ENCODE results near the gene FTO. TPM values are rescaled to one million over a fixed set of nuclear protein-coding genes. Genes with fewer than 3 reads are reported as not detected.

The FTO gene
- total and polyA plus RNA-seq, 3 donors from 2014 or later = 32.4 to 64.7 (median 50.3) TPM

DNA sequence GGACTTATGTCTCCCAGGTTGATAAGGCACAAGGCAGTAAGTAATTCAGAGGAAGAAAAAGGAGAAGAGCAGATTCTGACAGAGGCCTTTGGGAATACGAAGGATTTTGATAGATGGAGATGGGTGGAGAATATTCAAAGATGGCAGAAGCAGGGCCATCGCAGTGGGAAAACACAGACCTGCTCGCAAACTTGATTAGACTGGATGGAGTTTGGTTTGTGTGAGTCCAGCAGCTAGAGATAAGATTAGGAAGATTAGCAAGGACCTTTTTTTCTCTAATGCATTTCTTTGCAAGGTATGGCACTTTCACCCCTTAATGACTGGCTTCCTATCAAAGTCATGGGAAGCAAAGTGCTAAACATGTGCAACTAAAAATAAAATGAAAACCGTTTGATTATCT, 196.7 kb downstream of the FTO start:
- Histone ChIP-seq H3K4me3 (no peak overlapping the region), H3K36me3 (ENCODE audit: low read depth, missing control alignments) (no peaks in the 10 kb centered on the region), H3K27ac (no peak overlapping the region), H3K4me1 (no peaks in the 10 kb centered on the region), H3K27me3 (no peaks in the 10 kb centered on the region), H3K9me3 (no peaks in the 10 kb centered on the region)
- DNase-seq = no peak
- WGBS, 2 donors = 86 to 87% methylated on average over 4 of the region's 4 CpGs
- intact Hi-C loops (cut with DNase I; ENCODE audit: low total_unique reads) = no loop called here
- TF ChIP-seq, protein P1, sequence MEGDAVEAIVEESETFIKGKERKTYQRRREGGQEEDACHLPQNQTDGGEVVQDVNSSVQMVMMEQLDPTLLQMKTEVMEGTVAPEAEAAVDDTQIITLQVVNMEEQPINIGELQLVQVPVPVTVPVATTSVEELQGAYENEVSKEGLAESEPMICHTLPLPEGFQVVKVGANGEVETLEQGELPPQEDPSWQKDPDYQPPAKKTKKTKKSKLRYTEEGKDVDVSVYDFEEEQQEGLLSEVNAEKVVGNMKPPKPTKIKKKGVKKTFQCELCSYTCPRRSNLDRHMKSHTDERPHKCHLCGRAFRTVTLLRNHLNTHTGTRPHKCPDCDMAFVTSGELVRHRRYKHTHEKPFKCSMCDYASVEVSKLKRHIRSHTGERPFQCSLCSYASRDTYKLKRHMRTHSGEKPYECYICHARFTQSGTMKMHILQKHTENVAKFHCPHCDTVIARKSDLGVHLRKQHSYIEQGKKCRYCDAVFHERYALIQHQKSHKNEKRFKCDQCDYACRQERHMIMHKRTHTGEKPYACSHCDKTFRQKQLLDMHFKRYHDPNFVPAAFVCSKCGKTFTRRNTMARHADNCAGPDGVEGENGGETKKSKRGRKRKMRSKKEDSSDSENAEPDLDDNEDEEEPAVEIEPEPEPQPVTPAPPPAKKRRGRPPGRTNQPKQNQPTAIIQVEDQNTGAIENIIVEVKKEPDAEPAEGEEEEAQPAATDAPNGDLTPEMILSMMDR (IDR thresholded peaks at IDR 0.05) = no peak
- no peak for TF ChIP-seq POLR2A (IDR thresholded peaks at IDR 0.05)

DNA sequence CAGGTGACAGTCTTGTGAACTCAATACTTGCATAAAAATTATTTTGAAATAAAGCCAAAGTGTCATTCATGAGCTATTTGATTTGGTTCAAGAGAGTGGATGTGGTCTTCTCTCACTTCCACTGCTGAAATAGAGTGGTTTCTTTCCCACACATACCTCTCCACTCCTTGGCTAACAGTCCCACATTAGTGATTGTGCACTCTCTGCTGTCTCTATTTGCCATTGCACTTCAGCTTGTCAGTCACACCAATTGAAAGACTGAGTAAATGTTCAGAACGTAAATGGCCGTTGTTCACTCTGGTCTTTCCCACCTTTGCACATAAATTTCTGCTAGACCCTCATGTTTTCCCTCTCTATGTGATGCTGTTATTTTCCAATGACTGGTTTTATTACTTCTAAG, 197.5 kb downstream of the FTO start:
- Histone ChIP-seq H3K27ac (no peak overlapping the region), H3K36me3 (ENCODE audit: low read depth, missing control alignments) (no peaks in the 10 kb centered on the region), H3K4me3 (no peak overlapping the region), H3K4me1 (no peaks in the 10 kb centered on the region), H3K27me3 (no peaks in the 10 kb centered on the region), H3K9me3 (no peaks in the 10 kb centered on the region)
- TF ChIP-seq, protein P1 (IDR thresholded peaks at IDR 0.05) = no peak
- TF ChIP-seq POLR2A (IDR thresholded peaks at IDR 0.05) = no peak
- DNase-seq = no peak
- WGBS, 2 donors = 94 to 95% methylated on average over 2 of the region's 2 CpGs
- intact Hi-C loops (cut with DNase I; ENCODE audit: low total_unique reads) = no loop called here

DNA sequence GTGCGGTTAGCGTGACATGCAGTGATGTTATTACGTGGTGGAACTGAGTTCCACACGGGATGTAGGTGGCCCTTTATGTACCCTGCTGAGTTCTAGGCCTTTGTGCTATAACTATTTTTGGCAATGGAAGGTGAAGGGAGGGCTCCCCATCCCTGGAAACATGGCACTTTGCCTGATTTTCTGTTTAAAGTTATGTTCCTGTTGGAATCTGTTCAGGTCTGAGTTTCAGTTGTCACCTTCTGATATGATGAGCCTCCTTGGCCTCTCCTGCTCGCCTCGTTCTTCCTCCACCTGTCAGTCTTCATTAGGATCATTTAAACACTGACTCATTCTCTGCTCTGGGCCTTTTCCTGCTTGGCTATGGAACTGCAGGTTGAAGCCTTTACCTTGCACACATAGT, 200.6 kb downstream of the FTO start:
- no peaks in the 10 kb centered on the region for H3K9me3 ChIP-seq
- WGBS, 2 donors = 88 to 95% methylated on average over 6 of the region's 6 CpGs
- no peak for DNase-seq
- H3K36me3 ChIP-seq (ENCODE audit: low read depth, missing control alignments) = no peaks in the 10 kb centered on the region
- H3K27me3 ChIP-seq = no peaks in the 10 kb centered on the region
- intact Hi-C loops (cut with DNase I; ENCODE audit: low total_unique reads) = no loop called here
- no peaks in the 10 kb centered on the region for H3K4me1 ChIP-seq
- H3K27ac ChIP-seq = no peak overlapping the region
- no peak overlapping the region for H3K4me3 ChIP-seq
- TF ChIP-seq POLR2A (IDR thresholded peaks at IDR 0.05) = no peak
- TF ChIP-seq, protein P1 (IDR thresholded peaks at IDR 0.05) = no peak

DNA sequence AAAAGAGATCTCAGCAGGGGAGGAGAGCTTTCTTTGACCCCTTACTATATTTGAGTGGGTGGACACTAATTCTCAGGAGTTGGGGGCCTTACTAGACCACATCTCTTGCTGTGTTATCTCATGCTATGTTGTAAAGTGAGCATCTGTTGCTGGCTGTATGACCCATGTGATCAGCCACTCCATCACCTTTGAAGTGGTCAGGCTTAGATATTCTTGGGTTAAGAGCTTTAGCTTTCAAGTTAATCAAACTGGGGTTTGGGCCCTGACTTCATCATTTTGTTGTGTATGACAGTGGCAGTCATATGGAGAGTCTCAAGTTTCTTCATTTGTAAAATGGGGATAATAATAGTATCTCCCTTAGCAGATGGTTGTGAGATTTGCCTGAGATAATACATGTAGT, 201.1 kb downstream of the FTO start:
- TF ChIP-seq, protein P1 (IDR thresholded peaks at IDR 0.05) = no peak
- no peak for TF ChIP-seq POLR2A (IDR thresholded peaks at IDR 0.05)
- Histone ChIP-seq H3K4me1 (no peaks in the 10 kb centered on the region), H3K9me3 (no peaks in the 10 kb centered on the region), H3K4me3 (no peak overlapping the region), H3K27me3 (no peaks in the 10 kb centered on the region), H3K36me3 (ENCODE audit: low read depth, missing control alignments) (no peaks in the 10 kb centered on the region), H3K27ac (no peak overlapping the region)
- intact Hi-C loops (cut with DNase I; ENCODE audit: low total_unique reads) = no loop called here
- no peak for DNase-seq

DNA sequence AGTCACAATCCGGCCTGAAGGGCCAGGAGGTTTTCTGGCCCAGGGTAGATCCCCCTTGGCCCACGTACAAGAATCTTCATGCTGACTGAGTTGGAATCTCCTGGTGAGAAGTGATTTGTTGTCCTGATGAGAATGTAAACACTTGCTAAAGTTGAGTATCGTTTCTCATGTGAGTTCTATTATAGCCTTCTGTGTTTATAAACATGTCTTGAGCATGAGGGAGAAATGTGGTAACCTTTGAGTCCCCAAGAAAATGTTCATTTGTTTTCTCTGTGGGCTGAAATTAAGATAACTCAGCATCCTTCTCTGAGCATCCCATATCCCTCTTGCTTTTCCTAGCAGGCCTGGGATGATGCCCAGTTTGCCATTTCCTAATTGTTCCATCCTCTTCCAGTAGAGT, 204.8 kb downstream of the FTO start:
- H3K36me3 ChIP-seq (ENCODE audit: low read depth, missing control alignments) = no peaks in the 10 kb centered on the region
- intact Hi-C loops (cut with DNase I; ENCODE audit: low total_unique reads) = no loop called here
- TF ChIP-seq, protein P1 (IDR thresholded peaks at IDR 0.05) = no peak
- TF ChIP-seq POLR2A (IDR thresholded peaks at IDR 0.05) = no peak
- no peak for DNase-seq
- no peaks in the 10 kb centered on the region for H3K9me3 ChIP-seq
- peaks cover 5% of the 10 kb centered on the region for H3K4me1 ChIP-seq
- WGBS, 2 donors = 59 to 84% methylated on average over 2 to 3 of the region's 3 CpGs
- no peak overlapping the region for H3K27ac ChIP-seq
- H3K4me3 ChIP-seq = no peak overlapping the region
- no peaks in the 10 kb centered on the region for H3K27me3 ChIP-seq

Data from testis (tissue), 3 donors.